Endothelial cell of umbilical vein (primary cell): ENCODE data around the gene IGHMBP2. TPM values are rescaled to one million over a fixed set of nuclear protein-coding genes. Genes with fewer than 3 reads are reported as not detected.

ENCODE experiments used
- BruUV-seq: library from RNA; stranded (reverse); fragments of 400-500 nt; replicated peaks from 2 replicates; lab custom pipeline; 2021; lab: Mats Ljungman, UMichigan
- CTCF ChIA-PET: fragments of 300-600, 350-600 bp; sonication (Branson Sonifier 250); formaldehyde crosslinking; loops from one replicate; lab custom pipeline; 2021; ENCODE audit warnings: antibody characterized with exemption, inconsistent platforms; lab: Charles Lee
- POLR2A ChIA-PET: fragments of 300-600, 350-600 bp; sonication (Branson Sonifier 250); formaldehyde crosslinking; loops from one replicate; lab custom pipeline; 2021; ENCODE audit warnings: antibody characterized with exemption, inconsistent platforms; lab: Charles Lee
- DNase-seq: peaks from one replicate; pipeline ENCODE4 v3.0.0-alpha.2; 2011; ENCODE audit warnings: low read depth, low spot score
- FAIRE-seq: peaks from 2 replicates; lab custom pipeline; 2011; peaks lifted over from hg19 to GRCh38; lab: Jason Lieb, UNC
- H2AFZ ChIP-seq: 2 replicates; pipeline ENCODE4 v1.6.0; 2012; ENCODE audit warnings: low read depth, low read length, control low read depth, inconsistent platforms
- H3K27ac ChIP-seq: 2 replicates; pipeline ENCODE4 v1.5.1; 2011; ENCODE audit warnings: low read depth, mild to moderate bottlenecking, control low read depth, low read length, moderate library complexity; ENCODE audit not compliant: insufficient read depth
- H3K27me3 ChIP-seq, 2 experiments: 2 replicates each; pipeline versions ENCODE4 v1.6.0 to v1.6.1; 2011; ENCODE audit warnings: low read length in 2 of 2, mixed read lengths in 1 of 2; ENCODE audit not compliant: control insufficient read depth in 2 of 2, insufficient read depth in 2 of 2
- H3K36me3 ChIP-seq, 2 experiments: 2 replicates in 1 of 2; 3 replicates in 1 of 2; pipeline ENCODE4 v1.5.1; 2011; ENCODE audit warnings: low read length in 2 of 2, mild to moderate bottlenecking in 1 of 2, moderate library complexity in 1 of 2; ENCODE audit not compliant: control insufficient read depth in 2 of 2, insufficient read depth in 2 of 2; ENCODE audit errors: extremely low read depth in 1 of 2
- H3K4me1 ChIP-seq: 3 replicates; pipeline ENCODE4 v1.5.1; 2011; ENCODE audit warnings: mild to moderate bottlenecking, low read length; ENCODE audit not compliant: control insufficient read depth, insufficient read depth; ENCODE audit errors: extremely low read depth
- H3K4me2 ChIP-seq: 2 replicates; pipeline ENCODE4 v1.6.1; 2011; ENCODE audit warnings: low read length, control low read depth, mixed read lengths; ENCODE audit not compliant: insufficient read depth
- H3K4me3 ChIP-seq, 3 experiments: fragments of 200-600 bp in 1 of 3; sonication (generic), shearing (Covaris generic) in 1 of 3; replicated peaks in 1 of 3; 2 replicates each; pipeline ENCODE4 v1.5.1; 2011 to 2016; ENCODE audit warnings: control low read depth in 3 of 3, low read length in 3 of 3, mild to moderate bottlenecking in 2 of 3, inconsistent platforms in 1 of 3, low read depth in 1 of 3, moderate library complexity in 1 of 3; ENCODE audit not compliant: insufficient read depth in 1 of 3
- H3K79me2 ChIP-seq: 2 replicates; pipeline ENCODE4 v1.6.0; 2012; ENCODE audit warnings: low read length, inconsistent platforms; ENCODE audit not compliant: control insufficient read depth, insufficient read depth
- H3K9ac ChIP-seq: replicated peaks from 2 replicates; pipeline ENCODE3; 2011; ENCODE audit warnings: low read length, control low read depth; ENCODE audit not compliant: insufficient read depth; ENCODE audit errors: extremely low read depth
- H3K9me1 ChIP-seq: replicated peaks from 3 replicates; pipeline ENCODE4 v1.6.0; 2011; ENCODE audit warnings: mild to moderate bottlenecking, low read length; ENCODE audit not compliant: control insufficient read depth, insufficient read depth; ENCODE audit errors: extremely low read depth
- H3K9me3 ChIP-seq: replicated peaks from 2 replicates; pipeline ENCODE4 v1.5.1; 2012; ENCODE audit warnings: low read length, inconsistent platforms; ENCODE audit not compliant: control insufficient read depth, insufficient read depth
- H4K20me1 ChIP-seq: replicated peaks from 2 replicates; pipeline ENCODE3; 2011; ENCODE audit warnings: mild to moderate bottlenecking, low read length; ENCODE audit not compliant: control insufficient read depth, insufficient read depth; ENCODE audit errors: extremely low read depth
- CTCF ChIP-seq, 2 donors: IDR thresholded peaks; 1 replicate in 1 of 2; 2 replicates in 1 of 2; pipeline ENCODE4 v1.5.1; 2011; ENCODE audit warnings: low read length in 2 of 2, mild to moderate bottlenecking in 2 of 2, moderate library complexity in 2 of 2, control low read depth in 1 of 2, inconsistent platforms in 1 of 2, low read depth in 1 of 2; ENCODE audit not compliant: insufficient read depth in 1 of 2; ENCODE audit errors: extremely low read depth in 1 of 2
- EZH2 ChIP-seq: IDR thresholded peaks from 2 replicates; pipeline ENCODE4 v1.6.1; 2012; ENCODE audit warnings: borderline replicate concordance, low read depth, mild to moderate bottlenecking, moderate library complexity, low read length, inconsistent platforms; ENCODE audit not compliant: severe bottlenecking
- FOS ChIP-seq: IDR thresholded peaks from 2 replicates; pipeline ENCODE4 v1.6.1; 2011; ENCODE audit warnings: mild to moderate bottlenecking, low read length, moderate library complexity, borderline replicate concordance; ENCODE audit not compliant: insufficient read depth
- GATA2 ChIP-seq: IDR thresholded peaks from 2 replicates; pipeline ENCODE4 v1.7.0; 2011; ENCODE audit warnings: low read depth, mild to moderate bottlenecking, moderate library complexity, mixed read lengths, low read length; ENCODE audit not compliant: insufficient read length, insufficient read depth
- JUN ChIP-seq: IDR thresholded peaks from 2 replicates; pipeline ENCODE4 v1.6.1; 2011; ENCODE audit warnings: borderline replicate concordance, low read depth; ENCODE audit not compliant: insufficient read length, insufficient read depth
- MYC ChIP-seq: IDR thresholded peaks from one replicate; pipeline ENCODE4 v1.6.1; 2011; ENCODE audit warnings: mild to moderate bottlenecking, low read depth, low read length
- POLR2A ChIP-seq: IDR thresholded peaks from 2 replicates; pipeline ENCODE4 v1.6.1; 2012; ENCODE audit warnings: low read depth, mild to moderate bottlenecking, control low read depth, low read length
- POLR2AphosphoS5 ChIP-seq: IDR thresholded peaks from 2 replicates; pipeline ENCODE4 v1.6.1; 2012; ENCODE audit warnings: low read depth, mild to moderate bottlenecking, control low read depth, low read length, moderate library complexity; ENCODE audit not compliant: insufficient read depth
- dilution Hi-C: fragments of 300-500 bp; cut with MboI; formaldehyde crosslinking; loops from one replicate; pipeline ENCODE4 v1.15.0; 2019; ENCODE audit warnings: low sequenced_read_pairs; ENCODE audit not compliant: extremely low pct_ligation_motif_present
- intact Hi-C: fragments of 100-400 bp; cut with micrococcal nuclease; formaldehyde crosslinking; loops from one replicate; pipeline ENCODE4 v1.10.0; 2022
- polyA plus RNA-seq, 4 experiments: library from polyadenylated mRNA; depleted of rRNA in 3 of 4; stranded (reverse) in 3 of 4; unstranded in 1 of 4; fragments of >200 nt; gene quantifications; 2 replicates each; pipeline versions ENCODE4 v1.2.1 to v1.2.3, GENCODE V29; 2011 to 2012; ENCODE audit warnings: missing spikeins in 1 of 4
- total RNA-seq: library from RNA; stranded (reverse); gene quantifications from 2 replicates; pipeline ENCODE4 v1.2.3, GENCODE V29; 2021
- TF ChIP-seq, protein P1 (sequence below): IDR thresholded peaks from 2 replicates; pipeline ENCODE4 v1.6.1; 2011; ENCODE audit not compliant: insufficient read depth, insufficient read length

IGHMBP2 gene
- total and polyA plus RNA-seq, 2 donors (not counting 3 experiments of a cell fraction or from before 2014, with no cell fraction given) = 10.9 to 25.1 TPM

GRCh38 chr11:68867066-68867465 lies 36.6 kb upstream of the IGHMBP2 start:
- peaks cover 11% of the 10 kb centered on the region for H3K4me1 ChIP-seq
- no peaks in the 10 kb centered on the region for H3K36me3 ChIP-seq
- POLR2A ChIA-PET = no interaction called here
- H3K4me2 ChIP-seq = no peak overlapping the region
- no peak overlapping the region for H3K4me3 ChIP-seq
- H4K20me1 ChIP-seq = no peaks in the 10 kb centered on the region
- dilution Hi-C loops = no loop called here
- H2AFZ ChIP-seq = no peak overlapping the region
- CTCF ChIA-PET = interaction anchor here (0.8 kb wide), 1 partner anchor 12 kb away, joined by 3 read pairs; no protein-coding TSS in a partner anchor
- TF ChIP-seq, protein P1, sequence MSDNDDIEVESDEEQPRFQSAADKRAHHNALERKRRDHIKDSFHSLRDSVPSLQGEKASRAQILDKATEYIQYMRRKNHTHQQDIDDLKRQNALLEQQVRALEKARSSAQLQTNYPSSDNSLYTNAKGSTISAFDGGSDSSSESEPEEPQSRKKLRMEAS = no peak
- TF ChIP-seq CTCF (IDR thresholded peaks at IDR 0.05; ENCODE audit: extremely low read depth in 1 of 2, insufficient read depth in 1 of 2, low read depth in 1 of 2, low read length in 2 of 2) = no peak
- TF ChIP-seq MYC = no peak
- TF ChIP-seq JUN = no peak
- TF ChIP-seq POLR2AphosphoS5 = no peak
- no peak for TF ChIP-seq GATA2
- TF ChIP-seq POLR2A = no peak
- TF ChIP-seq FOS = no peak
- TF ChIP-seq EZH2 = no peak
- no peaks in the 10 kb centered on the region for H3K9me3 ChIP-seq
- DNase-seq = no peak
- intact Hi-C loops = loop anchor here (5.0 kb wide), 1 partner anchor 40 kb away; no protein-coding TSS in a partner anchor
- H3K9ac ChIP-seq = no peak overlapping the region
- FAIRE-seq = no peak
- no TSS peak for BruUV-seq
- no peaks in the 10 kb centered on the region for H3K9me1 ChIP-seq
- no peak overlapping the region for H3K27ac ChIP-seq
- H3K27me3 ChIP-seq = no peaks in the 10 kb centered on the region
- H3K79me2 ChIP-seq = no peaks in the 10 kb centered on the region
